ENCODE data around the gene EFCAB6. TPM values are rescaled to one million over a fixed set of nuclear protein-coding genes. Genes with fewer than 3 reads are reported as not detected.

Gene EFCAB6
- total and polyA plus RNA-seq, 4 donors: 0.14 to 2.1 (median 0.53) TPM

GRCh38 chr22:43859621-43860020, 47.5 kb upstream of the EFCAB6 start (continued):
- TF ChIP-seq, protein P1, sequence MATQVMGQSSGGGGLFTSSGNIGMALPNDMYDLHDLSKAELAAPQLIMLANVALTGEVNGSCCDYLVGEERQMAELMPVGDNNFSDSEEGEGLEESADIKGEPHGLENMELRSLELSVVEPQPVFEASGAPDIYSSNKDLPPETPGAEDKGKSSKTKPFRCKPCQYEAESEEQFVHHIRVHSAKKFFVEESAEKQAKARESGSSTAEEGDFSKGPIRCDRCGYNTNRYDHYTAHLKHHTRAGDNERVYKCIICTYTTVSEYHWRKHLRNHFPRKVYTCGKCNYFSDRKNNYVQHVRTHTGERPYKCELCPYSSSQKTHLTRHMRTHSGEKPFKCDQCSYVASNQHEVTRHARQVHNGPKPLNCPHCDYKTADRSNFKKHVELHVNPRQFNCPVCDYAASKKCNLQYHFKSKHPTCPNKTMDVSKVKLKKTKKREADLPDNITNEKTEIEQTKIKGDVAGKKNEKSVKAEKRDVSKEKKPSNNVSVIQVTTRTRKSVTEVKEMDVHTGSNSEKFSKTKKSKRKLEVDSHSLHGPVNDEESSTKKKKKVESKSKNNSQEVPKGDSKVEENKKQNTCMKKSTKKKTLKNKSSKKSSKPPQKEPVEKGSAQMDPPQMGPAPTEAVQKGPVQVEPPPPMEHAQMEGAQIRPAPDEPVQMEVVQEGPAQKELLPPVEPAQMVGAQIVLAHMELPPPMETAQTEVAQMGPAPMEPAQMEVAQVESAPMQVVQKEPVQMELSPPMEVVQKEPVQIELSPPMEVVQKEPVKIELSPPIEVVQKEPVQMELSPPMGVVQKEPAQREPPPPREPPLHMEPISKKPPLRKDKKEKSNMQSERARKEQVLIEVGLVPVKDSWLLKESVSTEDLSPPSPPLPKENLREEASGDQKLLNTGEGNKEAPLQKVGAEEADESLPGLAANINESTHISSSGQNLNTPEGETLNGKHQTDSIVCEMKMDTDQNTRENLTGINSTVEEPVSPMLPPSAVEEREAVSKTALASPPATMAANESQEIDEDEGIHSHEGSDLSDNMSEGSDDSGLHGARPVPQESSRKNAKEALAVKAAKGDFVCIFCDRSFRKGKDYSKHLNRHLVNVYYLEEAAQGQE (IDR thresholded peaks at IDR 0.05): no peak
- TF ChIP-seq RAD21 (IDR thresholded peaks at IDR 0.05) (no peak), MAX (IDR thresholded peaks at IDR 0.05) (no peak)

DNA sequence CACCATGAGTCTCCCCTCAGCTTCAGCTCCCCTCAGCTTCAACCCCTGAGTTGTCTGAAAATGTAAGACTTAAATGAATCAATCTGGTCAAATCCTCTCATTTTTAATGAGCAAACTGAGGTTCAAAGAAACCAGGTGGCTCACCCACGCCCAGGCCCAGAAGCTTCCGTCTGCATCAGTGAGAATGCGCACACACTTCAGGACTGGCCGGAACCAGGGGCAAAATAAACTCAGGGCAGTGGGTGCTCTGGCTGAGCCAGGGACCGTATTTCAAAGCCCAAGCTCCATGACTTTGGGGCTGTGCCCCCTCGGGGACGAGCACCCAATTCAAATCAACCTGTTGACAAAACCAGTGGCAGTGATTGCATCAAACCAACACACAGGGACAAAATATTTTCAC, 47.1 kb upstream of the EFCAB6 start:
- Histone ChIP-seq H3K9me3 (ENCODE audit: control insufficient read depth in 4 of 4, low read length in 3 of 4) (peaks cover 0 to 2% (median 0%) of the 10 kb centered on the region in 4 donors), H3K36me3 (ENCODE audit: control insufficient read depth in 4 of 4, insufficient read depth in 3 of 4, low read depth in 1 of 4, low read length in 3 of 4) (no peaks in the 10 kb centered on the region), H3K4me1 (ENCODE audit: control insufficient read depth in 4 of 4, insufficient read depth in 4 of 4, low read length in 3 of 4) (peaks cover 0 to 7% (median 3%) of the 10 kb centered on the region in 4 donors), H3K27ac (ENCODE audit: low read depth in 1 of 2, low read length in 2 of 2) (no peak overlapping the region), H3K4me3 (ENCODE audit: low read depth in 1 of 3, low read length in 3 of 3) (no peak overlapping the region), H3K9ac (ENCODE audit: low read depth in 1 of 2, low read length in 2 of 2) (no peak overlapping the region), H3K27me3 (ENCODE audit: control insufficient read depth in 4 of 4, insufficient read depth in 4 of 4, low read length in 3 of 4) (peaks cover 2 to 11% (median 6%) of the 10 kb centered on the region in 4 donors)
- no peak for DNase-seq (ENCODE audit: low spot score)
- WGBS: 77% methylated on average over 7 of the region's 7 CpGs
- TF ChIP-seq, protein P2, sequence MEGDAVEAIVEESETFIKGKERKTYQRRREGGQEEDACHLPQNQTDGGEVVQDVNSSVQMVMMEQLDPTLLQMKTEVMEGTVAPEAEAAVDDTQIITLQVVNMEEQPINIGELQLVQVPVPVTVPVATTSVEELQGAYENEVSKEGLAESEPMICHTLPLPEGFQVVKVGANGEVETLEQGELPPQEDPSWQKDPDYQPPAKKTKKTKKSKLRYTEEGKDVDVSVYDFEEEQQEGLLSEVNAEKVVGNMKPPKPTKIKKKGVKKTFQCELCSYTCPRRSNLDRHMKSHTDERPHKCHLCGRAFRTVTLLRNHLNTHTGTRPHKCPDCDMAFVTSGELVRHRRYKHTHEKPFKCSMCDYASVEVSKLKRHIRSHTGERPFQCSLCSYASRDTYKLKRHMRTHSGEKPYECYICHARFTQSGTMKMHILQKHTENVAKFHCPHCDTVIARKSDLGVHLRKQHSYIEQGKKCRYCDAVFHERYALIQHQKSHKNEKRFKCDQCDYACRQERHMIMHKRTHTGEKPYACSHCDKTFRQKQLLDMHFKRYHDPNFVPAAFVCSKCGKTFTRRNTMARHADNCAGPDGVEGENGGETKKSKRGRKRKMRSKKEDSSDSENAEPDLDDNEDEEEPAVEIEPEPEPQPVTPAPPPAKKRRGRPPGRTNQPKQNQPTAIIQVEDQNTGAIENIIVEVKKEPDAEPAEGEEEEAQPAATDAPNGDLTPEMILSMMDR (IDR thresholded peaks at IDR 0.05; ENCODE audit: low read depth, low read length, missing input control): no peak

DNA sequence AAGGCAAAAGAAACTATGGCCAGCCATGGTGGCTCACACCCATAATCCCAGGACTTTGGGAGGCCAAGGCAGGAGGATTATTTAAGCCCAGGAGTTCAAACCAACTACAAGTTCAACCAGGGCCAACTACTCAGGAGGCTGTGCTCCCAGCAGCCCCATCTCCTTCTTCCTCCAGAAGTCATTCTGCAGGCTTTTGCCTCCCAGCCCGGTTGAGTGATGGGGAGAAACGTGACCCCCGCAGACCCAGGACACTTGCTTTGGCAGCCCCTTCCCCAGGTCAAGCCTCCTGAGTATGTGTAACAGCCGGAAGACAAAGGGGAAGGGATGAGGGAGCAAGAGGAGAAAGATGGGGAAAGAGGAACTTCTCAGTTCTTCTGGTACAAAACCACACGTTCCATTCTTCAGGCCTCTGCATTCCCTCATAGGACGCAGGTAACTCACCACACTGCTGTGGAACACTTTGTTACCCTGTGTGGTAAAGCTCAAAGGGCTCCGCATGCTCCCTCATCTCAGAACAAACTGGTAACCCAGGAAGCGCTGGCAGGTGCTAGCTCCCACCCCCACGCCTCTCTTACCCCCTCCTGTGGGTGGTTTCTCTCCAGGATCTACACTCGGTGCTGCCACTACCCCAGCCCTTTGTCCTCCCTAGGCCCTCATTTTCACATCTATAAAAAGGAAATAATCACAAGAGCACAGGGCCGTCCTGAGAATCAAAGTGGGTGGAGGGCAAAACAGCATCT, 46.2 kb upstream of the EFCAB6 start:
- Histone ChIP-seq H3K9ac (ENCODE audit: low read depth in 1 of 2, low read length in 2 of 2) (no peak overlapping the region), H3K4me3 (ENCODE audit: low read depth in 1 of 3, low read length in 3 of 3) (no peak overlapping the region), H3K9me3 (ENCODE audit: control insufficient read depth in 4 of 4, low read length in 3 of 4) (peaks cover 0 to 2% (median 0%) of the 10 kb centered on the region in 4 donors), H3K27ac (ENCODE audit: low read depth in 1 of 2, low read length in 2 of 2) (no peak overlapping the region), H3K4me1 (ENCODE audit: control insufficient read depth in 4 of 4, insufficient read depth in 4 of 4, low read length in 3 of 4) (peaks cover 0 to 7% (median 3%) of the 10 kb centered on the region in 4 donors), H3K36me3 (ENCODE audit: control insufficient read depth in 4 of 4, insufficient read depth in 3 of 4, low read depth in 1 of 4, low read length in 3 of 4) (no peaks in the 10 kb centered on the region), H3K27me3 (ENCODE audit: control insufficient read depth in 4 of 4, insufficient read depth in 4 of 4, low read length in 3 of 4) (peaks cover 2 to 9% (median 5%) of the 10 kb centered on the region in 4 donors)
- WGBS: 66% methylated on average over 11 of the region's 11 CpGs
- no peak for DNase-seq (ENCODE audit: low spot score)
- TF ChIP-seq EGR1 (IDR thresholded peaks at IDR 0.05; ENCODE audit: low read depth in 2 of 2): no peak
- no peak for TF ChIP-seq FOXA1 (IDR thresholded peaks at IDR 0.05)
- TF ChIP-seq TAF1 (conservative IDR thresholded peaks at IDR 0.05): no peak
- TF ChIP-seq, protein P3, sequence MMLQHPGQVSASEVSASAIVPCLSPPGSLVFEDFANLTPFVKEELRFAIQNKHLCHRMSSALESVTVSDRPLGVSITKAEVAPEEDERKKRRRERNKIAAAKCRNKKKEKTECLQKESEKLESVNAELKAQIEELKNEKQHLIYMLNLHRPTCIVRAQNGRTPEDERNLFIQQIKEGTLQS (IDR thresholded peaks at IDR 0.05): no peak
- TF ChIP-seq RAD21 (IDR thresholded peaks at IDR 0.05): no peak
- no peak for TF ChIP-seq HNF4G (IDR thresholded peaks at IDR 0.05)
- TF ChIP-seq RXRA (IDR thresholded peaks at IDR 0.05): no peak
- TF ChIP-seq FOXA2 (IDR thresholded peaks at IDR 0.05): no peak
- TF ChIP-seq, protein P1 (IDR thresholded peaks at IDR 0.05): no peak
- TF ChIP-seq NR2F2 (IDR thresholded peaks at IDR 0.05): no peak
- TF ChIP-seq, protein P2 (IDR thresholded peaks at IDR 0.05; ENCODE audit: low read depth, low read length, missing input control): no peak
- no peak for TF ChIP-seq YY1 (IDR thresholded peaks at IDR 0.05)
- no peak for TF ChIP-seq HNF4A (conservative IDR thresholded peaks at IDR 0.05)
- TF ChIP-seq MAX (IDR thresholded peaks at IDR 0.05): no peak
- TF ChIP-seq SP1 (IDR thresholded peaks at IDR 0.05): no peak
- TF ChIP-seq GABPA (IDR thresholded peaks at IDR 0.05 in 1 of 2, conservative IDR thresholded peaks at IDR 0.05 in 1 of 2): no peak
